ENCODE data around the gene TMEM176A.

TMEM176A gene

GRCh38 chr7:150799156-150799555 lies 1.4 kb upstream of the TMEM176A start:
- DNase-seq (ENCODE audit: low spot score): no peak
- TF ChIP-seq, protein P1, sequence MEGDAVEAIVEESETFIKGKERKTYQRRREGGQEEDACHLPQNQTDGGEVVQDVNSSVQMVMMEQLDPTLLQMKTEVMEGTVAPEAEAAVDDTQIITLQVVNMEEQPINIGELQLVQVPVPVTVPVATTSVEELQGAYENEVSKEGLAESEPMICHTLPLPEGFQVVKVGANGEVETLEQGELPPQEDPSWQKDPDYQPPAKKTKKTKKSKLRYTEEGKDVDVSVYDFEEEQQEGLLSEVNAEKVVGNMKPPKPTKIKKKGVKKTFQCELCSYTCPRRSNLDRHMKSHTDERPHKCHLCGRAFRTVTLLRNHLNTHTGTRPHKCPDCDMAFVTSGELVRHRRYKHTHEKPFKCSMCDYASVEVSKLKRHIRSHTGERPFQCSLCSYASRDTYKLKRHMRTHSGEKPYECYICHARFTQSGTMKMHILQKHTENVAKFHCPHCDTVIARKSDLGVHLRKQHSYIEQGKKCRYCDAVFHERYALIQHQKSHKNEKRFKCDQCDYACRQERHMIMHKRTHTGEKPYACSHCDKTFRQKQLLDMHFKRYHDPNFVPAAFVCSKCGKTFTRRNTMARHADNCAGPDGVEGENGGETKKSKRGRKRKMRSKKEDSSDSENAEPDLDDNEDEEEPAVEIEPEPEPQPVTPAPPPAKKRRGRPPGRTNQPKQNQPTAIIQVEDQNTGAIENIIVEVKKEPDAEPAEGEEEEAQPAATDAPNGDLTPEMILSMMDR (IDR thresholded peaks at IDR 0.05; ENCODE audit: extremely low read depth, missing control alignments): no peak

- TF ChIP-seq, protein P1 (IDR thresholded peaks at IDR 0.05; ENCODE audit: extremely low read depth, missing control alignments): no peak
- peak; percentile 45 for DNase-seq (ENCODE audit: low spot score)
Observed at GRCh38 chr7:150799741-150800580, 608 bp upstream of the TMEM176A start, which contains the start of gene TMEM176B. TMEM176B (minus strand) TSS chr7:150800364; CDS start chr7:150796569, 3,795 bp downstream.

GRCh38 chr7:150801242-150801945 lies 825 bp downstream of the TMEM176A start:
- TF ChIP-seq, protein P1 (IDR thresholded peaks at IDR 0.05; ENCODE audit: extremely low read depth, missing control alignments): no peak
- peak; percentile 45 for DNase-seq (ENCODE audit: low spot score)

- no peak for DNase-seq (ENCODE audit: low spot score)
- TF ChIP-seq, protein P1 (IDR thresholded peaks at IDR 0.05; ENCODE audit: extremely low read depth, missing control alignments): no peak
Observed at GRCh38 chr7:150801946-150802771, 1.6 kb downstream of the TMEM176A start.

DNA sequence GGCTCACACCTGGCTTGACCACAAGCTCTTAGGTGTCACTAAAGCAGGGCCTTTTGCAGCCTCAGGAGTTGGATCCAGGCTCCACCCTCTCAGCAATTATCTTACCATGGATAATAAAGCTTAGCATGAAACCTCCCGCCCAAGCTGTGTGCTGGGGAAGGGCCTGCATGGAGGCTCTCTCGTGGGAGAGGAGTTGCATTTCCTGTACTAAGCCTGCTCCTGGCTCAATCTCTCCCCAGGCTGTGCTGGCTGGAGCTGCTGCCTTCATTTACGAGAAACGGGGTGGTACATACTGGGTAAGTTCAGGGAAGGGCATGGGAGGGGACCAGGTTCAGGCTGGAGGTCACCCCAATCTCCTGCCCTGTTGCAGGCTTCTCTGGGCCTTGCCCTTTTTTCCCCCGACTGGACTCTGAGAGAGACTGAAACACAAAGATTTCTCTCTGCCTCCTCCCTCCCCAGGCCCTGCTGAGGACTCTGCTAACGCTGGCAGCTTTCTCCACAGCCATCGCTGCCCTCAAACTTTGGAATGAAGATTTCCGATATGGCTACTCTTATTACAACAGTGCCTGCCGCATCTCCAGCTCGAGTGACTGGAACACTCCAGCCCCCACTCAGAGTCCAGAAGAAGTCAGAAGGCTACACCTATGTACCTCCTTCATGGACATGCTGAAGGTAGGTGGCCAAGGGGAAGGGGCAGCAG lies 2.7 kb downstream of the TMEM176A start:
- no peak for DNase-seq (ENCODE audit: low spot score)
- TF ChIP-seq, protein P1 (IDR thresholded peaks at IDR 0.05; ENCODE audit: extremely low read depth, missing control alignments): no peak

DNA sequence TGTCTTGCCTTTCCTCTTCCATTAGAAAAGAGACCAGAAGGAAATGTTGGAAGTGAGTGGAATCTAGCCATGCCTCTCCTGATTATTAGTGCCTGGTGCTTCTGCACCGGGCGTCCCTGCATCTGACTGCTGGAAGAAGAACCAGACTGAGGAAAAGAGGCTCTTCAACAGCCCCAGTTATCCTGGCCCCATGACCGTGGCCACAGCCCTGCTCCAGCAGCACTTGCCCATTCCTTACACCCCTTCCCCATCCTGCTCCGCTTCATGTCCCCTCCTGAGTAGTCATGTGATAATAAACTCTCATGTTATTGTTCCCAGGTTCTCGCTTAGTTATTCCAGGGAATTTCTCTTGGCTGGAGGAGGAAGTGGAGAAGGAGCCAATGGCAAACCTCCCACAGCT lies 4.2 kb downstream of the TMEM176A start:
- TF ChIP-seq, protein P1 (IDR thresholded peaks at IDR 0.05; ENCODE audit: extremely low read depth, missing control alignments): no peak

More for the DNA sequence above, 4.2 kb downstream of the TMEM176A start:
- no peak for DNase-seq (ENCODE audit: low spot score)
